ENCODE measurements around the gene PRKN.
A peak's percentile ranks its signal among the peaks of the same experiment; 100 is the strongest.

PRKN gene

GRCh38 chr6:162153120-162153519, 574.4 kb downstream of the PRKN start:
- Histone ChIP-seq H3K14ac (ENCODE audit: low read length in 2 of 2) (no peak overlapping the region), H3K9ac (ENCODE audit: low read length) (no peak overlapping the region), H3K27ac (ENCODE audit: low read length, poor library complexity, severe bottlenecking) (no peak overlapping the region), H2BK5ac (ENCODE audit: low read depth, low read length, poor library complexity, severe bottlenecking) (no peak overlapping the region), H3K36me3 (ENCODE audit: control insufficient read depth in 1 of 2, insufficient read depth in 2 of 2, low read depth in 1 of 2, low read length in 2 of 2) (no peaks in the 10 kb centered on the region), H3K4me2 (ENCODE audit: low read length, poor library complexity, severe bottlenecking) (no peak overlapping the region), H2AFZ (ENCODE audit: low read depth, low read length) (no peak overlapping the region), H2AK5ac (ENCODE audit: low read length, severe bottlenecking) (no peak overlapping the region), H3K4ac (ENCODE audit: low read depth in 1 of 2, low read length in 2 of 2) (no peak overlapping the region), H4K8ac (ENCODE audit: low read length) (no peak overlapping the region), H3K18ac (ENCODE audit: low read depth in 1 of 2, low read length in 2 of 2) (no peak overlapping the region), H3K79me1 (replicated peaks; ENCODE audit: low read length, poor library complexity, severe bottlenecking) (no peaks in the 10 kb centered on the region), H4K91ac (ENCODE audit: low read length) (no peak overlapping the region), H2BK12ac (ENCODE audit: low read length in 2 of 2) (no peak overlapping the region), H3K9me3 (ENCODE audit: control insufficient read depth, low read length) (peaks cover 5% of the 10 kb centered on the region), H2BK120ac (ENCODE audit: low read depth, low read length) (no peak overlapping the region), H2BK15ac (ENCODE audit: low read depth, poor library complexity, severe bottlenecking) (no peak overlapping the region), H3K23ac (ENCODE audit: low read length in 2 of 2) (no peak overlapping the region), H3K4me3 (ENCODE audit: insufficient read depth in 1 of 2, low read depth in 1 of 2, low read length in 2 of 2) (no peak overlapping the region), H3K4me1 (ENCODE audit: control insufficient read depth, insufficient read depth, low read depth, low read length) (peaks cover 2% of the 10 kb centered on the region), H3K27me3 (ENCODE audit: control insufficient read depth in 1 of 2, insufficient read depth in 1 of 2, low read length in 2 of 2) (no peaks in the 10 kb centered on the region)
- DNase-seq = no peak
- 77% methylated on average over 4 of the region's 7 CpGs for WGBS

DNA sequence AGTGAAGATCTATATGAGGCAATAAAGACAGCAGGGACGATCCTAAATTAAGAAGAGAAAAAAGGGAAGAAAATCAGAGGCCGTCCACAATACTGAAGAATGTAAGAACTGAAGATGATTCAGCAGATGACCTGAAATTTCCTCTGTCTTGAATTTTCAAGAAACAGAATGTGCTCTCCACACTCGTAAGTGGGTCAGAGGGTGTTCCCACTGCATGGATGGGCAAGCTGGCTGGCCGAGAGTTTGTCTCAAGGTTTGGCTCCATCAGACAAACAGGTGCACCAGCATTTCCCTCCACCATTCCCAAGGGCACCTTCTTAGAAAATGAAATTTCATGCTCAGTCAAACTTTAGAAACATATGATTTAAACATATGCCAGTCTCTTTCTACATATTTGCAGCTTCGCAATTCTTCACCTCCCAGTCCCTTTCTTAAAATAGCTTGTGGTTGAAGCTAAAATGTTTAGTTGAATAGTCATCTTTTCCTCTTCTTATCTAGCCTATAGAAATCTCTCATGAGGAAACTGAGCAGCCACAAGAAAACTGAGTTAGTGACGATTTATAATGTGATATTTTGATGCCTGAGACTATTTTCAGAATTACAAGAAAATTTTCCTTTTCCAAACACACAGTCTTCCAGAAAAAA, 576.4 kb downstream of the PRKN start:
- H3K4ac ChIP-seq (ENCODE audit: low read depth in 1 of 2, low read length in 2 of 2) = no peak overlapping the region
- no peaks in the 10 kb centered on the region for H3K27me3 ChIP-seq (ENCODE audit: control insufficient read depth in 1 of 2, insufficient read depth in 1 of 2, low read length in 2 of 2)
- H3K18ac ChIP-seq (ENCODE audit: low read depth in 1 of 2, low read length in 2 of 2) = peak overlapping the region in 1 of 2 experiments; percentile 22
- H4K8ac ChIP-seq (ENCODE audit: low read length) = no peak overlapping the region
- H3K4me2 ChIP-seq (ENCODE audit: low read length, poor library complexity, severe bottlenecking) = no peak overlapping the region
- no peak overlapping the region for H2BK12ac ChIP-seq (ENCODE audit: low read length in 2 of 2)
- no peaks in the 10 kb centered on the region for H3K36me3 ChIP-seq (ENCODE audit: control insufficient read depth in 1 of 2, insufficient read depth in 2 of 2, low read depth in 1 of 2, low read length in 2 of 2)
- peaks cover 2% of the 10 kb centered on the region for H3K4me1 ChIP-seq (ENCODE audit: control insufficient read depth, insufficient read depth, low read depth, low read length)
- H3K79me1 ChIP-seq (replicated peaks; ENCODE audit: low read length, poor library complexity, severe bottlenecking) = no peaks in the 10 kb centered on the region
- no peak overlapping the region for H3K9ac ChIP-seq (ENCODE audit: low read length)
- H2BK120ac ChIP-seq (ENCODE audit: low read depth, low read length) = no peak overlapping the region
- H3K23ac ChIP-seq (ENCODE audit: low read length in 2 of 2) = no peak overlapping the region
- peak; percentile 10 for DNase-seq
- H4K91ac ChIP-seq (ENCODE audit: low read length) = no peak overlapping the region
- H2BK5ac ChIP-seq (ENCODE audit: low read depth, low read length, poor library complexity, severe bottlenecking) = no peak overlapping the region
- H3K27ac ChIP-seq (ENCODE audit: low read length, poor library complexity, severe bottlenecking) = no peak overlapping the region
- H2BK15ac ChIP-seq (ENCODE audit: low read depth, poor library complexity, severe bottlenecking) = no peak overlapping the region
- WGBS = 70% methylated on average over 4 of the region's 6 CpGs
- no peak overlapping the region for H2AFZ ChIP-seq (ENCODE audit: low read depth, low read length)
- no peak overlapping the region for H3K4me3 ChIP-seq (ENCODE audit: insufficient read depth in 1 of 2, low read depth in 1 of 2, low read length in 2 of 2)
- H3K9me3 ChIP-seq (ENCODE audit: control insufficient read depth, low read length) = peaks cover 5% of the 10 kb centered on the region
- H2AK5ac ChIP-seq (ENCODE audit: low read length, severe bottlenecking) = no peak overlapping the region
- no peak overlapping the region for H3K14ac ChIP-seq (ENCODE audit: low read length in 2 of 2)

DNA sequence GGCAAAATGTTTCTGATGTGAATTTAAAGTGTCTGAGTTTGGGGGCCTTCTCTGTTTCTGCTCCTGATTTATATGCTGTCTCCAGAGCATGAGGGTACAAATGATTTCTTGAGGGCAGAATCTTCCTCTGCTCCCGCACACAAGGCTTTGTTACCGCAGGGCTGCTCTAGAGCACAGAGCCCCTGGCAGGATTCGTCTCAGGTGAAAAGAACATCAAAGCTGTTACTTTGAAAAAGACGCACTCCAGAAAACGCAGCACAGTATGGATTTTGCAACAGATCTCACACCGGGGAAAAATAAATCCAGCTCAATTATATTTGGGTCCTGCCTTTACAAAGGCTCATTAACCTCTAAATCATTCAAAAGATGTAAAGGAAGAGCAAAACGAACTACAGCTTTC, 577.3 kb downstream of the PRKN start:
- Histone ChIP-seq H2BK120ac (ENCODE audit: low read depth, low read length) (no peak overlapping the region), H3K4ac (ENCODE audit: low read depth in 1 of 2, low read length in 2 of 2) (no peak overlapping the region), H3K9ac (ENCODE audit: low read length) (no peak overlapping the region), H3K4me3 (ENCODE audit: insufficient read depth in 1 of 2, low read depth in 1 of 2, low read length in 2 of 2) (no peak overlapping the region), H2AK5ac (ENCODE audit: low read length, severe bottlenecking) (no peak overlapping the region), H3K9me3 (ENCODE audit: control insufficient read depth, low read length) (peaks cover 5% of the 10 kb centered on the region), H4K8ac (ENCODE audit: low read length) (no peak overlapping the region), H3K23ac (ENCODE audit: low read length in 2 of 2) (no peak overlapping the region), H3K36me3 (ENCODE audit: control insufficient read depth in 1 of 2, insufficient read depth in 2 of 2, low read depth in 1 of 2, low read length in 2 of 2) (no peaks in the 10 kb centered on the region), H4K91ac (ENCODE audit: low read length) (no peak overlapping the region), H3K27me3 (ENCODE audit: control insufficient read depth in 1 of 2, insufficient read depth in 1 of 2, low read length in 2 of 2) (no peaks in the 10 kb centered on the region), H3K79me1 (replicated peaks; ENCODE audit: low read length, poor library complexity, severe bottlenecking) (no peaks in the 10 kb centered on the region), H2BK15ac (ENCODE audit: low read depth, poor library complexity, severe bottlenecking) (no peak overlapping the region), H3K4me2 (ENCODE audit: low read length, poor library complexity, severe bottlenecking) (no peak overlapping the region), H2AFZ (ENCODE audit: low read depth, low read length) (no peak overlapping the region), H3K4me1 (ENCODE audit: control insufficient read depth, insufficient read depth, low read depth, low read length) (peaks cover 2% of the 10 kb centered on the region), H2BK12ac (ENCODE audit: low read length in 2 of 2) (no peak overlapping the region), H3K18ac (ENCODE audit: low read depth in 1 of 2, low read length in 2 of 2) (no peak overlapping the region), H3K14ac (ENCODE audit: low read length in 2 of 2) (no peak overlapping the region), H2BK5ac (ENCODE audit: low read depth, low read length, poor library complexity, severe bottlenecking) (no peak overlapping the region), H3K27ac (ENCODE audit: low read length, poor library complexity, severe bottlenecking) (no peak overlapping the region)
- 81% methylated on average over 7 of the region's 7 CpGs for WGBS
- DNase-seq = no peak

DNA sequence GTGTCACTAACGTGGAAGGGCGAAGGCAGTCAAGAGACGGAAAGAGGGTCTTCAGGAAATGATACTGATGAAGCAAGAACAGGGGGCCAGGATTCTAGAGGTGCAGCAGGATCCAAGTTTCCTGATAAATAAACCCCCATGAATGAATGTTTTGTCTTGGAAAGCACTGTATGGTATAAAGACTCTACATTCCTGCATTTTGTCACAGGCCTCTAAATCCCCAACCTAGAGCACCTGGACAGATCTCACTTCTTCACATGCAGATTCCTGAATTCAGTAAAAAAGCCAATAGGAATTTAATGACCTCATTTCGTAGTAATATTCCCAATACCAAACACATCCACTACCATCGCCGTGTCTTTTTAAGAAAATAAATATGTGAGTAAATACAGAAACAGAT, 577.8 kb downstream of the PRKN start:
- H2AK5ac ChIP-seq (ENCODE audit: low read length, severe bottlenecking) = no peak overlapping the region
- H3K18ac ChIP-seq (ENCODE audit: low read depth in 1 of 2, low read length in 2 of 2) = no peak overlapping the region
- no peak overlapping the region for H2BK12ac ChIP-seq (ENCODE audit: low read length in 2 of 2)
- H2BK5ac ChIP-seq (ENCODE audit: low read depth, low read length, poor library complexity, severe bottlenecking) = no peak overlapping the region
- no peaks in the 10 kb centered on the region for H3K27me3 ChIP-seq (ENCODE audit: control insufficient read depth in 1 of 2, insufficient read depth in 1 of 2, low read length in 2 of 2)
- H3K4me3 ChIP-seq (ENCODE audit: insufficient read depth in 1 of 2, low read depth in 1 of 2, low read length in 2 of 2) = no peak overlapping the region
- no peaks in the 10 kb centered on the region for H3K79me1 ChIP-seq (replicated peaks; ENCODE audit: low read length, poor library complexity, severe bottlenecking)
- H3K9me3 ChIP-seq (ENCODE audit: control insufficient read depth, low read length) = peaks cover 5% of the 10 kb centered on the region
- H3K14ac ChIP-seq (ENCODE audit: low read length in 2 of 2) = no peak overlapping the region
- no peak overlapping the region for H4K8ac ChIP-seq (ENCODE audit: low read length)
- H2BK120ac ChIP-seq (ENCODE audit: low read depth, low read length) = no peak overlapping the region
- H4K91ac ChIP-seq (ENCODE audit: low read length) = no peak overlapping the region
- no peak overlapping the region for H3K23ac ChIP-seq (ENCODE audit: low read length in 2 of 2)
- peaks cover 2% of the 10 kb centered on the region for H3K4me1 ChIP-seq (ENCODE audit: control insufficient read depth, insufficient read depth, low read depth, low read length)
- 97% methylated on average over 5 of the region's 6 CpGs for WGBS
- H3K27ac ChIP-seq (ENCODE audit: low read length, poor library complexity, severe bottlenecking) = no peak overlapping the region
- H3K9ac ChIP-seq (ENCODE audit: low read length) = no peak overlapping the region
- H3K4ac ChIP-seq (ENCODE audit: low read depth in 1 of 2, low read length in 2 of 2) = no peak overlapping the region
- no peak for DNase-seq
- no peak overlapping the region for H3K4me2 ChIP-seq (ENCODE audit: low read length, poor library complexity, severe bottlenecking)
- no peaks in the 10 kb centered on the region for H3K36me3 ChIP-seq (ENCODE audit: control insufficient read depth in 1 of 2, insufficient read depth in 2 of 2, low read depth in 1 of 2, low read length in 2 of 2)
- H2BK15ac ChIP-seq (ENCODE audit: low read depth, poor library complexity, severe bottlenecking) = no peak overlapping the region
- H2AFZ ChIP-seq (ENCODE audit: low read depth, low read length) = no peak overlapping the region
